CD8-positive, alpha-beta memory T cell (primary cell): Measurements from ENCODE around the gene MDK. TPM values are rescaled to one million over a fixed set of nuclear protein-coding genes. Genes with fewer than 3 reads are reported as not detected.
A peak's percentile ranks its signal among the peaks of the same experiment; 100 is the strongest.

Source experiments
- CTCF ChIA-PET: fragments of 350-600 bp; sonication (Branson Sonifier 250); formaldehyde crosslinking; loops from one replicate; lab custom pipeline; 2021; ENCODE audit warnings: antibody characterized with exemption; lab: Charles Lee
- POLR2A ChIA-PET: fragments of 350-600 bp; sonication (Branson Sonifier 250); formaldehyde crosslinking; loops from one replicate; lab custom pipeline; 2021; ENCODE audit warnings: antibody characterized with exemption; lab: Charles Lee
- DNase-seq, 5 donors: peaks; one replicate each; pipeline versions ENCODE4 v3.0.0 to v3.0.0-alpha.2; 2020 to 2022; ENCODE audit warnings: mixed read lengths in 1 of 5
- H3K27ac ChIP-seq: one replicate; pipeline ENCODE4 v1.7.0; 2013; ENCODE audit warnings: low read depth, mild to moderate bottlenecking, low read length, moderate library complexity
- H3K27me3 ChIP-seq: 2 replicates; pipeline ENCODE4 v1.7.0; 2013; ENCODE audit warnings: low read length, mild to moderate bottlenecking; ENCODE audit not compliant: insufficient read depth, poor library complexity, severe bottlenecking
- H3K36me3 ChIP-seq: 2 replicates; pipeline ENCODE4 v1.7.0; 2013; ENCODE audit warnings: mild to moderate bottlenecking, low read length, moderate library complexity; ENCODE audit not compliant: insufficient read depth
- H3K4me1 ChIP-seq: 2 replicates; pipeline ENCODE4 v1.7.0; 2013; ENCODE audit warnings: mild to moderate bottlenecking, low read length, moderate library complexity; ENCODE audit not compliant: insufficient read depth
- H3K4me3 ChIP-seq: 2 replicates; pipeline ENCODE4 v1.7.0; 2013; ENCODE audit warnings: mild to moderate bottlenecking, low read length
- H3K9me3 ChIP-seq: 2 replicates; pipeline ENCODE4 v1.7.0; 2013; ENCODE audit warnings: mild to moderate bottlenecking, low read length
- H3K27ac Mint-ChIP-seq, 8 donors: one replicate each; pipeline ENCODE4 v1.8.0; 2020 to 2021; ENCODE audit warnings: mixed read lengths in 8 of 8, mild to moderate bottlenecking in 6 of 8, inconsistent platforms in 3 of 8, moderate library complexity in 3 of 8
- H3K27me3 Mint-ChIP-seq, 2 donors: one replicate each; pipeline ENCODE4 v1.8.0; 2020 to 2021; ENCODE audit warnings: mixed read lengths in 2 of 2, mild to moderate bottlenecking in 1 of 2, moderate library complexity in 1 of 2
- H3K36me3 Mint-ChIP-seq, 3 donors: one replicate each; pipeline ENCODE4 v1.8.0; 2020 to 2021; ENCODE audit warnings: mixed read lengths in 3 of 3, inconsistent platforms in 1 of 3, mild to moderate bottlenecking in 1 of 3
- H3K4me1 Mint-ChIP-seq, 3 donors: one replicate each; pipeline ENCODE4 v1.8.0; 2020 to 2021; ENCODE audit warnings: mixed read lengths in 3 of 3, inconsistent platforms in 1 of 3, mild to moderate bottlenecking in 1 of 3
- H3K4me3 Mint-ChIP-seq, 7 donors: one replicate each; pipeline ENCODE4 v1.8.0; 2020 to 2021; ENCODE audit warnings: mixed read lengths in 7 of 7, mild to moderate bottlenecking in 6 of 7, moderate library complexity in 4 of 7, inconsistent platforms in 2 of 7
- H3K9me3 Mint-ChIP-seq, 5 donors: one replicate each; pipeline ENCODE4 v1.8.0; 2020 to 2022; ENCODE audit warnings: mixed read lengths in 5 of 5, mild to moderate bottlenecking in 3 of 5, moderate library complexity in 2 of 5, inconsistent platforms in 1 of 5
- polyA plus RNA-seq: library from polyadenylated mRNA; unstranded; fragments of 300-500 nt; fragmentation: Illumina TruSeq; gene quantifications from one replicate; pipeline ENCODE4 v1.2.3, GENCODE V29; 2021
- total RNA-seq, 2 experiments: library from RNA; stranded (reverse); gene quantifications; one replicate each; pipeline ENCODE4 v1.2.3, GENCODE V29; 2021

The MDK gene
- total and polyA plus RNA-seq, 3 experiments from 2014 or later: 0.97 to 1.2 (median 1.1) TPM

- Histone ChIP-seq H3K27me3 (no peaks in the 10 kb centered on the region), H3K4me3 (peak overlapping the region; percentile 95), H3K4me1 (peaks cover 81% of the 10 kb centered on the region), H3K9me3 (no peaks in the 10 kb centered on the region), H3K36me3 (no peaks in the 10 kb centered on the region), H3K27ac (peak overlapping the region; percentile 63)
- peak overlapping the region; percentile 89 to 98 (median 96) for H3K4me3 Mint-ChIP-seq
- peaks cover 0 to 27% (median 0%) of the 10 kb centered on the region in 3 donors for H3K36me3 Mint-ChIP-seq
- H3K4me1 Mint-ChIP-seq: peaks cover 70 to 83% (median 74%) of the 10 kb centered on the region in 3 donors
- DNase-seq: peak; percentile 45 to 79 (median 69)
- H3K9me3 Mint-ChIP-seq: no peaks in the 10 kb centered on the region
- peak overlapping the region; percentile 70 to 98 (median 94) for H3K27ac Mint-ChIP-seq
- POLR2A ChIA-PET: interaction anchor here (0.6 to 5.6 kb wide), 8 partner anchors 10 to 111 kb away, joined by 3 to 32 read pairs (median 4); partner anchors contain the start of gene MDK
- CTCF ChIA-PET: interaction anchor here (0.7 to 18.1 kb wide), 10 partner anchors 9 to 1306 kb away, joined by 3 to 358 read pairs (median 5); no protein-coding TSS in a partner anchor
- peaks cover 0 to 3% of the 10 kb centered on the region in 2 donors for H3K27me3 Mint-ChIP-seq
Measured at GRCh38 chr11:46348566-46349401, 32.7 kb upstream of the MDK start.

- ChIA-PET POLR2A (interaction anchor here (0.6 to 5.6 kb wide), 3 partner anchors 19 to 30 kb away, joined by 3 to 32 read pairs (median 5); partner anchors contain the start of gene MDK), CTCF (interaction anchor here (1.4 to 18.1 kb wide), 3 partner anchors 16 to 113 kb away, joined by 5 to 358 read pairs (median 6); no protein-coding TSS in a partner anchor)
- Mint-ChIP-seq H3K9me3 (no peaks in the 10 kb centered on the region), H3K27me3 (peaks cover 0 to 3% of the 10 kb centered on the region in 2 donors), H3K27ac (peak overlapping the region; percentile 21 to 96 (median 89)), H3K36me3 (peaks cover 0 to 36% (median 0%) of the 10 kb centered on the region in 3 donors), H3K4me1 (peaks cover 75 to 82% (median 78%) of the 10 kb centered on the region in 3 donors), H3K4me3 (peak overlapping the region; percentile 77 to 98 (median 94))
- Histone ChIP-seq H3K27ac (no peak overlapping the region), H3K9me3 (no peaks in the 10 kb centered on the region), H3K4me3 (peak overlapping the region; percentile 66), H3K27me3 (no peaks in the 10 kb centered on the region), H3K36me3 (no peaks in the 10 kb centered on the region), H3K4me1 (peaks cover 77% of the 10 kb centered on the region)
- DNase-seq: no peak
Measured at GRCh38 chr11:46350695-46351094, 30.8 kb upstream of the MDK start.

- CTCF ChIA-PET: interaction anchor here (1.2 to 18.1 kb wide), 8 partner anchors 16 to 113 kb away, joined by 4 to 358 read pairs (median 7); no protein-coding TSS in a partner anchor
- Mint-ChIP-seq H3K4me3 (peak overlapping the region; percentile 77 to 98 (median 85)), H3K27ac (peak overlapping the region; percentile 46 to 98 (median 90)), H3K4me1 (peaks cover 74 to 82% (median 78%) of the 10 kb centered on the region in 3 donors), H3K9me3 (no peaks in the 10 kb centered on the region), H3K36me3 (peaks cover 0 to 39% (median 0%) of the 10 kb centered on the region in 3 donors), H3K27me3 (peaks cover 0 to 3% of the 10 kb centered on the region in 2 donors)
- Histone ChIP-seq H3K4me1 (peaks cover 74% of the 10 kb centered on the region), H3K27ac (no peak overlapping the region), H3K27me3 (no peaks in the 10 kb centered on the region), H3K36me3 (peaks cover 2% of the 10 kb centered on the region), H3K4me3 (peak overlapping the region; percentile 66), H3K9me3 (no peaks in the 10 kb centered on the region)
- POLR2A ChIA-PET: interaction anchor here (0.6 kb wide), 1 partner anchor 20 kb away, joined by 3 read pairs; no protein-coding TSS in a partner anchor
- no peak for DNase-seq
Measured at GRCh38 chr11:46351148-46351547, 30.3 kb upstream of the MDK start.

- H3K4me1 Mint-ChIP-seq: peaks cover 74 to 82% (median 78%) of the 10 kb centered on the region in 3 donors
- H3K4me3 ChIP-seq: peak overlapping the region; percentile 66
- peaks cover 0 to 3% of the 10 kb centered on the region in 2 donors for H3K27me3 Mint-ChIP-seq
- H3K27me3 ChIP-seq: no peaks in the 10 kb centered on the region
- ChIA-PET CTCF (interaction anchor here (0.6 to 18.1 kb wide), 13 partner anchors 15 to 178 kb away, joined by 3 to 358 read pairs (median 6); no protein-coding TSS in a partner anchor), POLR2A (interaction anchor here (0.6 to 1.7 kb wide), 3 partner anchors 8 to 19 kb away, joined by 3 to 12 read pairs (median 9); no protein-coding TSS in a partner anchor)
- H3K27ac Mint-ChIP-seq: peak overlapping the region; percentile 46 to 98 (median 92)
- H3K36me3 ChIP-seq: peaks cover 5% of the 10 kb centered on the region
- peak overlapping the region; percentile 80 to 98 (median 92) for H3K4me3 Mint-ChIP-seq
- peaks cover 0 to 44% (median 0%) of the 10 kb centered on the region in 3 donors for H3K36me3 Mint-ChIP-seq
- peaks cover 73% of the 10 kb centered on the region for H3K4me1 ChIP-seq
- no peak for DNase-seq
- no peaks in the 10 kb centered on the region for H3K9me3 ChIP-seq
- H3K9me3 Mint-ChIP-seq: no peaks in the 10 kb centered on the region
- H3K27ac ChIP-seq: peak overlapping the region; percentile 49
Measured at GRCh38 chr11:46351606-46352005, 29.9 kb upstream of the MDK start.

GRCh38 chr11:46352063-46352841 lies 29.2 kb upstream of the MDK start:
- H3K9me3 Mint-ChIP-seq: no peaks in the 10 kb centered on the region
- peak overlapping the region; percentile 80 to 98 (median 92) for H3K4me3 Mint-ChIP-seq
- peak overlapping the region; percentile 87 to 98 (median 92) for H3K27ac Mint-ChIP-seq
- Histone ChIP-seq H3K4me1 (peaks cover 74% of the 10 kb centered on the region), H3K27me3 (no peaks in the 10 kb centered on the region), H3K9me3 (no peaks in the 10 kb centered on the region), H3K27ac (peak overlapping the region; percentile 49), H3K36me3 (peaks cover 5% of the 10 kb centered on the region), H3K4me3 (peak overlapping the region; percentile 66)
- H3K36me3 Mint-ChIP-seq: peaks cover 0 to 48% (median 0%) of the 10 kb centered on the region in 3 donors
- ChIA-PET POLR2A (interaction anchor here (0.6 to 1.7 kb wide), 4 partner anchors 8 to 28 kb away, joined by 3 to 12 read pairs (median 7); no protein-coding TSS in a partner anchor), CTCF (interaction anchor here (0.6 to 18.1 kb wide), 20 partner anchors 8 to 349 kb away, joined by 3 to 358 read pairs (median 4); partner anchors contain the start of genes ARHGAP1, MDK and ZNF408)
- peaks cover 75 to 83% (median 80%) of the 10 kb centered on the region in 3 donors for H3K4me1 Mint-ChIP-seq
- H3K27me3 Mint-ChIP-seq: no peaks in the 10 kb centered on the region
- peak; percentile 74 to 88 (median 78) for DNase-seq

GRCh38 chr11:46353698-46354097 lies 27.8 kb upstream of the MDK start:
- Histone ChIP-seq H3K4me3 (no peak overlapping the region), H3K4me1 (peaks cover 80% of the 10 kb centered on the region), H3K27ac (no peak overlapping the region), H3K36me3 (peaks cover 5% of the 10 kb centered on the region), H3K27me3 (no peaks in the 10 kb centered on the region), H3K9me3 (no peaks in the 10 kb centered on the region)
- Mint-ChIP-seq H3K4me1 (peaks cover 82 to 95% (median 92%) of the 10 kb centered on the region in 3 donors), H3K27me3 (no peaks in the 10 kb centered on the region), H3K4me3 (peak overlapping the region in 6 of 7 donors; percentile 16 to 98 (median 82)), H3K9me3 (no peaks in the 10 kb centered on the region), H3K36me3 (peaks cover 0 to 44% (median 0%) of the 10 kb centered on the region in 3 donors), H3K27ac (peak overlapping the region; percentile 54 to 98 (median 90))
- ChIA-PET POLR2A (no interaction called here), CTCF (interaction anchor here (1.7 to 18.1 kb wide), 4 partner anchors 9 to 116 kb away, joined by 5 to 358 read pairs (median 7); no protein-coding TSS in a partner anchor)
- DNase-seq: peak in 1 of 5 donors; percentile 30
